Measurements from ENCODE around the gene MYG1. TPM values are rescaled to one million over a fixed set of nuclear protein-coding genes. Genes with fewer than 3 reads are reported as not detected.

MYG1 gene
- total and polyA plus RNA-seq, 8 donors: 25.4 to 76.9 (median 32.0) TPM

DNA sequence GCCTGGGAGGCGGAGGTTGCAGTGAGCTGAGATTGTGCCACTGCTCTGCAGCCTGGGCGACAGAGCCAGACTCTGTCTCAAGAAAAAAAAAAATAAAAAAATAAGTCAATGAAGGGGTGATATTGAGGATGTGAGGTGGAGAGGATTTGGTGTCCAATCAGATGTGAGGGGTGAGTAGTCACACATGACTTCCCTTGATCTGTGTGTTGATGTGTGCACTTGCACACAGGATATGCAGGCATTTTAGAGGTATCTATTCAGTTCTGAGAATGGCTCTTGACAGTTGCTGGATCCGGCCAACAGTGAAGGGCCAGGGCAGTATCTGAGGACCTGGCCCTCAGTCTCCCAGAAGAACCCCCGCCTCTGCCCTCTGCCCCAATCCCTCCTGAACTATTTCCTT lies 44.5 kb downstream of the MYG1 start:
- H3K27ac ChIP-seq: no peak overlapping the region
- intact Hi-C loops (cut with DNase I): no loop called here
- WGBS, 2 donors: 94 to 98% methylated on average over 4 of the region's 4 CpGs
- DNase-seq: no peak
- H3K4me1 ChIP-seq: no peaks in the 10 kb centered on the region
- no peaks in the 10 kb centered on the region for H3K36me3 ChIP-seq
- TF ChIP-seq, protein P1, sequence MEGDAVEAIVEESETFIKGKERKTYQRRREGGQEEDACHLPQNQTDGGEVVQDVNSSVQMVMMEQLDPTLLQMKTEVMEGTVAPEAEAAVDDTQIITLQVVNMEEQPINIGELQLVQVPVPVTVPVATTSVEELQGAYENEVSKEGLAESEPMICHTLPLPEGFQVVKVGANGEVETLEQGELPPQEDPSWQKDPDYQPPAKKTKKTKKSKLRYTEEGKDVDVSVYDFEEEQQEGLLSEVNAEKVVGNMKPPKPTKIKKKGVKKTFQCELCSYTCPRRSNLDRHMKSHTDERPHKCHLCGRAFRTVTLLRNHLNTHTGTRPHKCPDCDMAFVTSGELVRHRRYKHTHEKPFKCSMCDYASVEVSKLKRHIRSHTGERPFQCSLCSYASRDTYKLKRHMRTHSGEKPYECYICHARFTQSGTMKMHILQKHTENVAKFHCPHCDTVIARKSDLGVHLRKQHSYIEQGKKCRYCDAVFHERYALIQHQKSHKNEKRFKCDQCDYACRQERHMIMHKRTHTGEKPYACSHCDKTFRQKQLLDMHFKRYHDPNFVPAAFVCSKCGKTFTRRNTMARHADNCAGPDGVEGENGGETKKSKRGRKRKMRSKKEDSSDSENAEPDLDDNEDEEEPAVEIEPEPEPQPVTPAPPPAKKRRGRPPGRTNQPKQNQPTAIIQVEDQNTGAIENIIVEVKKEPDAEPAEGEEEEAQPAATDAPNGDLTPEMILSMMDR (IDR thresholded peaks at IDR 0.05): no peak
- no peaks in the 10 kb centered on the region for H3K9me3 ChIP-seq
- FAIRE-seq: no peak
- H3K4me3 ChIP-seq: no peak overlapping the region
- ATAC-seq: no peak
- H3K27me3 ChIP-seq: no peaks in the 10 kb centered on the region

DNA sequence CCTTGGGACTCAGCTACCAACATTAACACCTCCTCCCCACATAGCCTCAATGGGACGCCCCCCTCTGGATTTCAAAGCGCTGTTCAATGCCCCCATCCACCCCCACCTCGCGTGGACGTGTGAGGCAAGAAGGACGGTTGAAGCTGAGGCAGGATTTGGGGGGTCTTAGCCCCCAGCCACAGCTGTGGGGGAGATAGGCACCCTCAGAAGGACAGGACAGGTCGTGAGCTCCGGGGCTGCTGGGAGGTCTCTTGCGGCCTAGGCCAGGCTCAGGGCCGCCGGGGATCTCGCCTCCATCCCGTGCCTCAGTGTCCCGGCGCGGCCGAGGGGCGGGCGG lies 45.0 kb downstream of the MYG1 start:
- WGBS, 2 donors: 7 to 19% methylated on average over 7 to 19 of the region's 19 CpGs
- TF ChIP-seq, protein P1 (IDR thresholded peaks at IDR 0.05): no peak
- H3K27ac ChIP-seq: no peak overlapping the region
- H3K4me1 ChIP-seq: no peaks in the 10 kb centered on the region
- no peaks in the 10 kb centered on the region for H3K36me3 ChIP-seq
- intact Hi-C loops (cut with DNase I): no loop called here
- peak overlapping the region; percentile 48 to 66 (median 58) for H3K4me3 ChIP-seq
- H3K9me3 ChIP-seq: no peaks in the 10 kb centered on the region
- no peaks in the 10 kb centered on the region for H3K27me3 ChIP-seq
- DNase-seq: peak in 1 of 6 donors; percentile 57
- no peak for FAIRE-seq
- ATAC-seq: no peak

DNA sequence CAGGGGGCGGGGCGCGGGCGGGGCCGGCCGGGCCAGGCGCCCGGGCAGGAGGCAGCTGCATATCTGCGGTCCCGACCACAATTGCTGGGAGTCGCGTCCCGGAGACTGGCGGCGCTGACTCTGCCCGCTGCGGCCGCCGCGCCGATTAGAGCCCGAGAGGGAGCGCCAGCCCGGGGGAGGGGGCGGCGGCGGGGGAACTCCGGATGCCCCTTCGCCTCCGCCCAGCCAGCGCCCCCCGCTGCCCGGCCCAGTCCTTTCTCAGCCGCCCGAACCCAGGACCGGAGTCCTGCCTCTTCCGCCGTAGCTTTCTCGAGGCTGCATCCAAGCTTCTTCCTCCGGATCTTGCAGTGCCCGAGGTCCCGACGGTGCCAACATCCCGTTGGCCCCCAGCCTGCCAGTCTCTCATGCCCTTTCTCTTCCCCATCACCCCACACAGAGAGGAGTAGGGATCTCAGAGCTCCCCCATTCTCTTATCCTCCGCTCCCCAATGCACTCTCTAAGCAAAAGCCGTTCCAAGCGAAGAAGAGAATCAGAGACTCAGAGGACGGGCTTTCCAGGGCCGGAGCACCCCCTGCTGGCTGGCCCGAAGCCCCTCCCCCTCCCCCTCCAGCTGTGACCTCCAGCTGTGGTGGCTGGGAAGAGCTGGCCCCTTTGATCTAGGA lies 45.5 kb downstream of the MYG1 start:
- no peaks in the 10 kb centered on the region for H3K27me3 ChIP-seq
- TF ChIP-seq, protein P1 (IDR thresholded peaks at IDR 0.05): peak; percentile 8 to 47 (median 36)
- intact Hi-C loops (cut with DNase I): loop anchor here in 1 of 3 donors (5.0 kb wide), 1 partner anchor 162 kb away; the partner anchor contains the start of gene NPFF
- no peaks in the 10 kb centered on the region for H3K36me3 ChIP-seq
- H3K4me1 ChIP-seq: no peaks in the 10 kb centered on the region
- 1% methylated on average over 32 to 50 of the region's 50 CpGs for WGBS, 2 donors
- ATAC-seq (peak; percentile 85 to 96 (median 96)), DNase-seq (peak; percentile 62 to 87 (median 74)), FAIRE-seq (no peak)
- H3K9me3 ChIP-seq: no peaks in the 10 kb centered on the region
- H3K4me3 ChIP-seq: peak overlapping the region; percentile 48 to 66 (median 58)
- H3K27ac ChIP-seq: peak overlapping the region in 2 of 4 donors; percentile 25 to 28

DNA sequence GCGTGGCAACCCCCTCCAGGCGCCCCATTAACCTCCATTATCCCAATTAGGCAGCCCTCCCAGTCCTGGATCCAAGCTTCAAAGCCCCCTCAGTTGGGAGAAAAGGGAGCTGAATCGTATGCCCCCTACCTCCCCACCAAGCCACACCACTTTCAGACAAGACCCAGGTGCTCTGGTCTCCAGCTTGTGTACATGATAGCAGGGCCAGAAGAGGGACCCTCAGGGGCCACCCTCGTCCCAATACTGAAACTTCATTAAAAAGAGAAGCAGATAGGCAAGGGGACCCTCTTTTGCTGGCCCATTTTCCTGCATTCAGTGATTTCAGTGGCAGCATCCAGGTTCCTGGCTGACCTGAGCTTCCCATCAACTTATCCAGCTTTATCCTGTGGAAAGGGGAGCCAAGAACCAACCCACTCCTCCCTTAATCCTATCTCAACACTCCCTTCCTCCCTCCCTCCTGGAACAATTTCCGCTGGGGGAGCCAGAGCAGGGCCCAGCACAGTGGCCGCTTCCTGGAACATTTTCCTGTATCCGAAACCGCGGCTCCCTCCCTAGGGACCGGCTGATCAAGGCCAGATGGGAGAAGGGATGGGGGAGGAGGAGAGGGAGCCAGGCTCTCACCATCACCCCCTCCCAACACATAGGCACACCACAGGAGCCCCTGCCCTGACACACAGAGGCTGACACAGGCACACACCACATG lies 46.1 kb downstream of the MYG1 start:
- TF ChIP-seq, protein P1 (IDR thresholded peaks at IDR 0.05): no peak
- intact Hi-C loops (cut with DNase I): loop anchor here in 1 of 3 donors (5.0 kb wide), 1 partner anchor 162 kb away; the partner anchor contains the start of gene NPFF
- Histone ChIP-seq H3K9me3 (no peaks in the 10 kb centered on the region), H3K36me3 (no peaks in the 10 kb centered on the region), H3K4me1 (no peaks in the 10 kb centered on the region), H3K27me3 (no peaks in the 10 kb centered on the region), H3K27ac (peak overlapping the region in 2 of 4 donors; percentile 25 to 28), H3K4me3 (peak overlapping the region in 1 of 4 donors; percentile 66)
- FAIRE-seq (no peak), DNase-seq (no peak), ATAC-seq (peak in 3 of 4 donors; percentile 4 to 17 (median 4))
- WGBS, 2 donors: 28 to 37% methylated on average over 10 of the region's 10 CpGs
